Endothelial cell of umbilical vein (primary cell): ENCODE measurements around the gene STK38L.

Experiments
- EZH2 ChIP-seq: IDR thresholded peaks from 2 replicates; pipeline ENCODE4 v1.6.1; 2012; ENCODE audit warnings: borderline replicate concordance, low read depth, mild to moderate bottlenecking, moderate library complexity, low read length, inconsistent platforms; ENCODE audit not compliant: severe bottlenecking
- FOS ChIP-seq: IDR thresholded peaks from 2 replicates; pipeline ENCODE4 v1.6.1; 2011; ENCODE audit warnings: mild to moderate bottlenecking, low read length, moderate library complexity, borderline replicate concordance; ENCODE audit not compliant: insufficient read depth
- GATA2 ChIP-seq: IDR thresholded peaks from 2 replicates; pipeline ENCODE4 v1.7.0; 2011; ENCODE audit warnings: low read depth, mild to moderate bottlenecking, moderate library complexity, mixed read lengths, low read length; ENCODE audit not compliant: insufficient read length, insufficient read depth
- JUN ChIP-seq: IDR thresholded peaks from 2 replicates; pipeline ENCODE4 v1.6.1; 2011; ENCODE audit warnings: borderline replicate concordance, low read depth; ENCODE audit not compliant: insufficient read length, insufficient read depth
- MAX ChIP-seq: IDR thresholded peaks from 2 replicates; pipeline ENCODE4 v1.6.1; 2011; ENCODE audit not compliant: insufficient read depth, insufficient read length
- POLR2A ChIP-seq: IDR thresholded peaks from 2 replicates; pipeline ENCODE4 v1.6.1; 2012; ENCODE audit warnings: low read depth, mild to moderate bottlenecking, control low read depth, low read length
- POLR2AphosphoS5 ChIP-seq: IDR thresholded peaks from 2 replicates; pipeline ENCODE4 v1.6.1; 2012; ENCODE audit warnings: low read depth, mild to moderate bottlenecking, control low read depth, low read length, moderate library complexity; ENCODE audit not compliant: insufficient read depth
- TF ChIP-seq, protein P1 (sequence below), 2 donors: IDR thresholded peaks; 1 replicate in 1 of 2; 2 replicates in 1 of 2; pipeline ENCODE4 v1.5.1; 2011; ENCODE audit warnings: low read length in 2 of 2, mild to moderate bottlenecking in 2 of 2, moderate library complexity in 2 of 2, control low read depth in 1 of 2, inconsistent platforms in 1 of 2, low read depth in 1 of 2; ENCODE audit not compliant: insufficient read depth in 1 of 2; ENCODE audit errors: extremely low read depth in 1 of 2

GRCh38 chr12:27316947-27317346 lies 72.9 kb downstream of the STK38L start:
- TF ChIP-seq, protein P1, sequence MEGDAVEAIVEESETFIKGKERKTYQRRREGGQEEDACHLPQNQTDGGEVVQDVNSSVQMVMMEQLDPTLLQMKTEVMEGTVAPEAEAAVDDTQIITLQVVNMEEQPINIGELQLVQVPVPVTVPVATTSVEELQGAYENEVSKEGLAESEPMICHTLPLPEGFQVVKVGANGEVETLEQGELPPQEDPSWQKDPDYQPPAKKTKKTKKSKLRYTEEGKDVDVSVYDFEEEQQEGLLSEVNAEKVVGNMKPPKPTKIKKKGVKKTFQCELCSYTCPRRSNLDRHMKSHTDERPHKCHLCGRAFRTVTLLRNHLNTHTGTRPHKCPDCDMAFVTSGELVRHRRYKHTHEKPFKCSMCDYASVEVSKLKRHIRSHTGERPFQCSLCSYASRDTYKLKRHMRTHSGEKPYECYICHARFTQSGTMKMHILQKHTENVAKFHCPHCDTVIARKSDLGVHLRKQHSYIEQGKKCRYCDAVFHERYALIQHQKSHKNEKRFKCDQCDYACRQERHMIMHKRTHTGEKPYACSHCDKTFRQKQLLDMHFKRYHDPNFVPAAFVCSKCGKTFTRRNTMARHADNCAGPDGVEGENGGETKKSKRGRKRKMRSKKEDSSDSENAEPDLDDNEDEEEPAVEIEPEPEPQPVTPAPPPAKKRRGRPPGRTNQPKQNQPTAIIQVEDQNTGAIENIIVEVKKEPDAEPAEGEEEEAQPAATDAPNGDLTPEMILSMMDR (IDR thresholded peaks at IDR 0.05; ENCODE audit: extremely low read depth in 1 of 2, insufficient read depth in 1 of 2, low read depth in 1 of 2, low read length in 2 of 2) = no peak
- no peak for TF ChIP-seq POLR2AphosphoS5
- TF ChIP-seq POLR2A = no peak
- no peak for TF ChIP-seq EZH2
- TF ChIP-seq JUN = no peak
- TF ChIP-seq FOS = no peak
- no peak for TF ChIP-seq MAX
- TF ChIP-seq GATA2 = no peak
